AG04449 (cell line): ENCODE measurements around the gene SLC35E1.

ENCODE experiments used
- CTCF ChIA-PET: fragments of 350-600 bp; formaldehyde crosslinking; extraction: SDS; loops from one replicate; lab custom pipeline; 2021; ENCODE audit warnings: antibody characterized with exemption; lab: Yijun Ruan, JAX
- POLR2A ChIA-PET: fragments of 400-600, 350-600 bp; formaldehyde crosslinking; extraction: SDS; loops from one replicate; lab custom pipeline; 2020; ENCODE audit warnings: antibody characterized with exemption, inconsistent platforms; lab: Yijun Ruan, JAX
- DNase-seq: peaks from one replicate; pipeline ENCODE4 v3.0.0-alpha.2; 2010; ENCODE audit warnings: low read depth, low spot score
- H3K4me3 ChIP-seq: 2 replicates; pipeline ENCODE4 v1.5.1; 2011; ENCODE audit warnings: low read depth, mild to moderate bottlenecking, control low read depth, low read length
- CTCF ChIP-seq: IDR thresholded peaks from one replicate; pipeline ENCODE4 v1.5.1; 2011; ENCODE audit warnings: mild to moderate bottlenecking, moderate library complexity, low read length, control low read depth, inconsistent platforms; ENCODE audit not compliant: insufficient read depth; ENCODE audit errors: missing control alignments

Gene SLC35E1

GRCh38 chr19:16589917-16590316 lies 17.7 kb upstream of the SLC35E1 start:
- no peak for DNase-seq

GRCh38 chr19:16588824-16589577 lies 16.8 kb upstream of the SLC35E1 start:
- TF ChIP-seq CTCF: no peak
- ChIA-PET CTCF (interaction anchor here (0.8 kb wide), 1 partner anchor 30 kb away, joined by 3 read pairs; no protein-coding TSS in a partner anchor), POLR2A (no interaction called here)
- DNase-seq: no peak
- no peak overlapping the region for H3K4me3 ChIP-seq

More at GRCh38 chr19:16589917-16590316, 17.7 kb upstream of the SLC35E1 start:
- TF ChIP-seq CTCF: no peak
- no peak overlapping the region for H3K4me3 ChIP-seq
- ChIA-PET CTCF (interaction anchor here (0.8 to 1.5 kb wide), 2 partner anchors 9 to 29 kb away, joined by 3 read pairs; no protein-coding TSS in a partner anchor), POLR2A (no interaction called here)

GRCh38 chr19:16587833-16588823 lies 15.9 kb upstream of the SLC35E1 start:
- DNase-seq: no peak
- TF ChIP-seq CTCF: no peak

GRCh38 chr19:16586991-16587832 lies 15.0 kb upstream of the SLC35E1 start:
- CTCF ChIA-PET: interaction anchor here (0.9 to 1.5 kb wide), 3 partner anchors 15 to 51 kb away, joined by 3 read pairs; partner anchors contain the start of gene SLC35E1
- no peak overlapping the region; the same call in 1 of the 2 replicates for H3K4me3 ChIP-seq
- POLR2A ChIA-PET: interaction anchor here (0.9 to 1.3 kb wide), 2 partner anchors 15 to 42 kb away, joined by 3 to 4 read pairs; no protein-coding TSS in a partner anchor
- peak; percentile 38 for DNase-seq
- no peak for TF ChIP-seq CTCF

More at GRCh38 chr19:16587833-16588823, 15.9 kb upstream of the SLC35E1 start:
- POLR2A ChIA-PET: interaction anchor here (1.3 kb wide), 1 partner anchor 15 kb away, joined by 3 read pairs; no protein-coding TSS in a partner anchor
- CTCF ChIA-PET: interaction anchor here (1.1 to 1.5 kb wide), 2 partner anchors 18 to 50 kb away, joined by 3 read pairs; no protein-coding TSS in a partner anchor
- no peak overlapping the region for H3K4me3 ChIP-seq

- CTCF ChIA-PET: interaction anchor here (0.9 kb wide), 1 partner anchor 14 kb away, joined by 3 read pairs; the partner anchor contains the start of gene SLC35E1
- no peak overlapping the region for H3K4me3 ChIP-seq
- no peak for TF ChIP-seq CTCF
- POLR2A ChIA-PET: no interaction called here
- no peak for DNase-seq
Measured at GRCh38 chr19:16586477-16586871, 14.3 kb upstream of the SLC35E1 start.
